GM12873 (cell line): ENCODE measurements around the gene BAMBI.

ENCODE experiments used
- CTCF ChIP-seq: IDR thresholded peaks from 2 replicates; pipeline ENCODE4 v1.5.1; 2012; ENCODE audit warnings: low read depth, mild to moderate bottlenecking, moderate library complexity, low read length, control low read depth; ENCODE audit not compliant: insufficient read depth; ENCODE audit errors: missing control alignments

The BAMBI gene

GRCh38 chr10:28666751-28667467 lies 10.4 kb upstream of the BAMBI start:
- no peak for TF ChIP-seq CTCF

GRCh38 chr10:28668363-28669226 lies 8.7 kb upstream of the BAMBI start:
- no peak for TF ChIP-seq CTCF

- TF ChIP-seq CTCF, result no peak
These were observed 7.8 kb upstream of the BAMBI start for GRCh38 chr10:28669227-28670173.

- no peak for TF ChIP-seq CTCF
These were observed 2.5 kb upstream of the BAMBI start for GRCh38 chr10:28674782-28675181.

- TF ChIP-seq CTCF, result no peak
These were observed 874 bp upstream of the BAMBI start for GRCh38 chr10:28676326-28676967.

GRCh38 chr10:28677888-28678686 lies 766 bp downstream of the BAMBI start:
- TF ChIP-seq CTCF, result no peak
